HG02571 (cell line): ENCODE data around the gene SNIP1.
"Not testable (repeated sequence)": the region's sequence is repeated elsewhere in the genome, so short reads cannot be mapped to it uniquely, and the experiment has no call there.

Source experiments
- ATAC-seq: cut with Tn5 transposase; IDR thresholded peaks from one replicate; pipeline ENCODE4 v1.9.1; 2021; ENCODE audit warnings: mild to moderate bottlenecking, moderate library complexity; ENCODE audit not compliant: unreplicated experiment

SNIP1 gene

DNA sequence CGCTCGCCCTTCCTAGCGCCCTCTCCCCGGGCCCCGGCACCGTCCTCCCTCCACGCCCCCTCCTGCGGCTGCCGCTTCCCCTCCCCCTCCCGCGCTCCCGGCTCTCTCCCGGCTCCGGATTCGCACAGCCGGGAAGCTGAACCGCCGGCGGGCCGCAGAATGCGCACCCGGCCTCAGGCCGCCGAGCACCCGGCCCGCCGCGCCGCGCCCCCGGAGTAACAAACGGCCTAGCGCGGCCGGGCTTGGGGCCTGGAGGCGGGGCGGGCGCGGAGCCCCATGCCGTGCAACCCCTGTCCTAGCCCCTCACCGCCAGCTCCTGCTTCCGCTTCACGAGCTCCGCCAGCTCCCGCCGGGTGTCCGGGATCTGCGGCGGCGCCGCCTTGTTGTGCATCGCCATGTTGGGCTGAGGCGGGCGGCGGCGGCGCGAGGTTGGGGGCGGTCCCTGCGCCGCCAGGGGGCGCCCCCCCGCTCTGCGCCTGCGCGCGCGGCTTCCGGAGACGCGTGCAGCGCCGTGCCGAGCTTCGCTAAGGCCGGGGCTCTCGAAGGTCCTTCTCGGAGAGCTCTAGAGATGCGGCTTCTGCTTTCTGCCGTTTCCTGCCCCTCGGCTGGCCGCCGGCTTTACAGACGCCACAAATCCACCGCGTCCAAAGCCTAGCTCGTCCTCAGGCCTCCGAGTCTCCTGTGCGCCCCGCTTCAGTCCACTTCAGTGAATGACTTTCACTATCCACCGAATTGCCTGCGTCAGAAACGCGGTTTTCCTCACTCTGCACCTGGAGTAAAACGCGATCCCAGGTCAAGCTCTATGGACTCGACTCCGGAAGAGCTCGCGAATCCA is 39.5 kb downstream of the SNIP1 start, which contains the start of gene MEAF6:
Gene MEAF6, minus strand, starts transcription at position 417 of the 835 bp plus-strand sequence. Its CDS starts 20 bp downstream, at position 397.
- ATAC-seq: peak; percentile 85

DNA sequence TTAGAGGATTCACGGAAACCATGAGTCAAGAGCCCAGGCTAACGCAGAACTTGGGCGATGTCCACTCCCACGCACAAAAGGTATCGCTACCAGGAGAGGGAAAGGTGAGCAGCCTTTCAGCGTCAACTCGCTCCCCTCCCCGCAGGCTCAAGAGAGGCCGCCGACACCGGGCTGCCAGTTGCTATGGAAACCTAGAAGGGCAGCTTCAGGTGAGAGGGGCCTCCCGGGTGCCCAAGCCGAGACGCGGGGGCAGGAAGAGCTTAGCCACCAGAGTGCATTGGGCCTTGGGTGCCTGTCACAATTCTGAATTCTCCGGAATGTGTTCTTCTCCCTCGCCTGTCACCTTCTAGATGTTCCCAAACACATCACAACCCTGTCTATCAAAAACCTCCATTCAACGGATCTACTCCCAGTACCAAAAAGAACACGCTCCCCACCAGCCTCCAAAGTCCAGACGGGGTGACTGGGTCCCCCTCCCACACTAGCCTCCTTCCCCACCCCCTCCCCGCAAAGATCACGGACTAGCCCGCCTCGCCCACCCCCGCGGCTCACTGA is 40.2 kb downstream of the SNIP1 start:
- peak; percentile 29 for ATAC-seq

DNA sequence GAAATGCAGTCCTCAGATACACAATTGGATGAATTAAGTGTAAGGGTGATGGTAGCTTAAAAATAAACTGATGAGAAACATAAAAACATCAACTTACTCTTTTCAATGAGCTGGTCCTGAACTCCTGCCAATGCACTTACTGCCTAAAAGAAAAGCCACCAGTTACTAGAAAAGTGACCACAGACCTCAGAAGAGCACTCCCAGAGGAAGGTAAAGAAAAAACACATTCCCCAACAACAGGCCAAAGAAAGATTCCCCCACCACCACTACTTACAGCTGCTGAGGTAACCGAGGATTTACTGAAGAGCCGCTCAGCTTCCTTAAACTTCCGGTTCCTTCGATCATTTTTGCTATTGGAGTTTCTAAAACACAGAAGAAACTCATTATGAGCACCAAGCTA is 44.9 kb downstream of the SNIP1 start:
- no peak for ATAC-seq

DNA sequence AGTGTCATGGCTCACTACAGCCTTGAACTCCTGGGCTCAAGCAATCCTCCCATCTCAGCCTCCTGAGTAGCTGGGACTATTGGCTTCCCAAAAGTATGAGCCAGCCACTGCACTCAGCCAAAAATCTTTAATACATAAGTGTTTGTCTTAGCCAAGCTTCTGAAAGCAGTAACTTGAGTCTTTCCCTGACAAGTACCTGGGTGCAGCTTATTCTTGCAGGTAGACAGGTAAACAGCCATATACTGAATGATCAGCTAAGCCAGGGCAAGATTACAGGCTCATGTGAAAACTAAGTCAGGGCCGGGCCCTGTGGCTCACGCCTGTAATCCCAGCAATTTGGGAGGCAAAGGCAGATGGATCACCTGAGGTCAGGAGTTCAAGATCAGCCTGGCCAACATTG is 47.4 kb downstream of the SNIP1 start:
- ATAC-seq: no peak

DNA sequence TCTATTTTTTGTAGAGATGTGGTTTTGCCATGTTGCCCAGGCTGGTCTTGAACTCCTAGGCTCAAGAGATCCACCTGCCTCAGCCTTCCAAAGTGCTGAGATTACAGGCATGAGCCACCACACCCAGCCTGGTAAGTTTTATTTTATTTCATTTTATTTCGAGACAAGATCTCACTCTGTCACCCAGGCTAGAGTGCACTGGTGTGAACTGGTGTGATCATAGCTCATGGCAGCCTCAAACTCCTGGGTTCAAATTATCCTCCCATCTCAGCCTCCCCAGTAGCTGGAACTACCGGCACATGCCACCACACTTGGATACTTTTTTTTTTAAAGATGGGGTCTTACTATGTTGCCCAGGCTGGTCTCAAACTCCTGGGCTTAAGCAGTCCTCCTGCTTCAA is 51.3 kb downstream of the SNIP1 start:
- not testable (repeated sequence) for ATAC-seq

DNA sequence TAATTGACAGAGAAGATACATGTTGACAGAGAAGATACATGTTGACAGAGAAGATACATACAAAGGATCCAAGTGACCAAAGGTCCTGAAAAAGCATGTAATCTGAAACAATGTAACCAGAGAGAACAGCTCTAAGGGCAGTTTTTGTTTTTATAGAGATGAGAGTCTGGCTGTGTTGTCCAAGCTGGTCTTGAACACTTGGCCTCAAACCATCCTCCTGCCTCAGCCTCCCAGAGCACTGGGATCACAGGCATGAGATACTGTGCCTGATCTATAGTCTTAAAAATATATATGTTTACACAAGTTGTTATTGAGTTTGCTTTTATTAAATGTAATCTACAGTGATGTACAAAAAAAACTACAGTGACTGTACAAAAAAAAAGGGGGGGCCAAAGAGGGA is 52.0 kb downstream of the SNIP1 start:
- no peak for ATAC-seq

DNA sequence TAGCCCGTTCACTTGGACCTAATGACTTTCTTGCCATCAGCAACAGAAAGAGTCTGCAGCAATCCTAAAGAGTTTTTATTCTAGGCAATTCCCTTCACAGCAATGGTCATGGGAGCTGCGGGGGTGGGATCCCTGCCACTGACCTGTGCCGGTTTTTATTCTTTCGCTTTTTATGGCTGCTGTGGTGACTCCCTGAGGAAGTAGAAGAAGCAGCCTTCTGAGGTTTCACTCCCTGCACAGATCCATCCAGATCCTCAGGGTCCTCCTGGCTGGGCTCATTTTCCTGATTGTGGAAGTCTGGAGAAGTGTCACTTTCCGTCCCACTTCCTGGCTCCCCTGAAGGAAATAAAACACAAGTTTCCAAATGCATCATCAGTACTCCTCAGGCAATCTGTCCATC is 52.4 kb downstream of the SNIP1 start:
- no peak for ATAC-seq

DNA sequence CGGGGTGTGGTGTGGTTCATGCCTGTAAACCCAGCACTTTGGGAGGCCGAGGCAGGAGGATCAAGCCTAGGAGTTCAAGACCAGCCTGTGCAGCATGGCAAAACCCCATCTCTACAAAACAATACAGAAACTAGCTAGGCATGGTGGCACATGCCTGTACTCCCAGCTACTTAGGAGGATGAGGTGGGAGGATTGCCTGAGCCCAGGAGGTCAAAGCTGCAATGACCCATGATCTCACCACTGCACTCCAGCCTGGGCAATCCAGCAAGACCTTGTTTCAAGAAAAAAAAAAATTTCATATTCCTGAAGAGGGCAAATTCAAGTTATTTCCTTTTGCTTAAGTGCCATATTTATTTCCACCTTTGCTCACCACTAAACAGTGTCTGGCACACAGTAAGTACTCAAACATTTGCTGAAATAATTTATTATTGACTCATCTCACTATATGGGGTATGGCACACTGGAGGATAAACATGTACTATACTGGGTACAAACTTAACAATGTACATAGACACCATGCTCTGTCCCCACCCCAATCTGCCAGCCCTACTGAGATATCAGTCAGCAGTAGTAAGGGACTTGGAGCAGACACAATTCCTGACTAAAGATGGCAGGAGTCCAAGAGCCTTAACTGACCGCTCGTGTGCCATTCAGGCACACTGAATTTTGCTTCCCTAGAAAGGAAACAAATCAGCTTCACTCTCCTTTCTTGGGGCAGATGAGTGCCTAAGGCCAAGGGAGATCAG is 55.0 kb downstream of the SNIP1 start:
- no peak for ATAC-seq

DNA sequence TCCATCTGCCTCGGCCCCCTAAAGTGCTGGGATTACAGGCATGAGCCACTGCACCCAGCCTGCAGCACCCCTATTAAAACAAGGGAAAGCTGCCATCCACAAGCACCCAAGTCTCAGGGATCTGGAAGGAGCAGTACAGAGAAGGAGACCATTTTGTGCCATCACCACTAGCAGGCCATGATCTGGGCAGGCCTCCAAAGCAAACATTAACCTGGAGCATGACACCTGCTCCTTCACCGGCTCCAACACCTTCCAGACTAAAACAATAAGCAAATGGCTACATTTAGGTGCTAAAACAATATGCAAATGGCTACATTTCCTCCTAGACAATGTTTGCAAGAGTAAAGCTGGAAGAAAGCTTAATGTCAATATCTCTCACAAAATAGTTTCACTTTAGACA is 56.3 kb downstream of the SNIP1 start:
- ATAC-seq: no peak

DNA sequence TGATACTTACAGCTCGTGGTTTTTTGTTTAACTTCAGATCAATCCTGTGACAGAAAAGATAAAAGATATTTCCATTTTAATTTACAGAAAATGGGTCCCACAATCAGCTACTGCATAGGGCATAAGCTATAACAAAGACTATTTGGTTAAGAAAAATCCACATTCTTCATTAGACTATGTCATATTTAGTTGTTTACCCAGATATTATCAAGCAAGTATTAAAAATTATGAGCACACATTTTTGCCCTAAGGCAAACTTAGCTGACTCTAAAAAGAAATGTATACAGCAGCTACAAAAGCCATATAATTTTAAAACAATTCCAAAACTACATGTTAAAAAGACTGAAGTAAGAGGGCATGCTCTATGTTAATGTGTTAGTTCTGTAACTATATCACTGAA is 58.2 kb downstream of the SNIP1 start:
- ATAC-seq: no peak

DNA sequence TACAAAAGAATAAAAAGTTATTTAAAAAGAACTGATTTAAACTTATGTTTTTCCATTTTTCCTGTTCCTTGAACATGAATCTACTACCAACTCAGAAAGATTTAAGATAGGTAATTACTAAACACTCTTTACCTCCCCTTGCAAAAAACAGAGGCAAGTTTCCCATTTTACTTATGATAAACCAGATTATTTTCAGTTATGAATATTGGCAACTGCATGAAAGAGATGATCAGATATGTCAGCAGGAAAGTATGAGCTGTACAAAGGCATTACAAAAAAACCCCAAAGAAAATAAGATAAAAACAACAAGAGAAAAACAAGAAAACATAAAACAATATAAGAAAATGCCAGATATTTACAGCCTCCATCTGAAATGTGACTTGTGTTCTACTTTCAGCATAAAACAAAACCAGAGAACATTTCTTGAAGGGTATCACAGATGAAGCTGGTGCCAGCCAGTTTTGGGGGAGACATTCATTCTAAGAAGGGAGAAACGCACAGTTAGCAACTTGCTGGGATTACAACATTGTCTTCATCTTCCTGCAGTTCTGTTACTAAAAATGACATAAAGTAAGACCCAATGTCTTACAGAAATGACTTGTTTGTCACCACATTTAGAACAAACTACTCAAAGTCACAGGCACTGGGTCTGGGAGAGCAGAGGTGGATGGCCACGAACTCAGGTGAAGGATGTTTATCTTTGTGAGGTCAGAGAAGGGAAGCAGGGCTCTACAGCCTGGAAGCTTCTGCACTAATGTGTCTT is 60.6 kb downstream of the SNIP1 start:
- ATAC-seq: no peak

DNA sequence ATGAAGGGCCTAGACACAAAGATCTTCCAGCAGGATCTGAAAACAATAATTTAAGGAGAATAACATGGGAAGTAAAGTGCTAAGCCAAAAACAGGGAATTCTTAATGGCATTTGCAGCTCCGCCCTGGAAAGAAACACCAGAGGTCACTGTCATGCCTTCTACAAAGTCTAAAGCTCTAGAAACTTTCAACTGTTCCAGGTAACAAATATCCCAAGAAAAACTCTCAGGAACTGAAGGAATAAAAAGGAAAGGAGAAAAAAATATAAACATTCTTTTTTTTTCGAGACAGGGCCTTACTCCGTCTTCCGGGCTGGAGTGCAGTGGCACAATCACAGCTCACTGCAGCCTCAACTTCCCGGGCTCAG is 66.5 kb downstream of the SNIP1 start:
- no peak for ATAC-seq

DNA sequence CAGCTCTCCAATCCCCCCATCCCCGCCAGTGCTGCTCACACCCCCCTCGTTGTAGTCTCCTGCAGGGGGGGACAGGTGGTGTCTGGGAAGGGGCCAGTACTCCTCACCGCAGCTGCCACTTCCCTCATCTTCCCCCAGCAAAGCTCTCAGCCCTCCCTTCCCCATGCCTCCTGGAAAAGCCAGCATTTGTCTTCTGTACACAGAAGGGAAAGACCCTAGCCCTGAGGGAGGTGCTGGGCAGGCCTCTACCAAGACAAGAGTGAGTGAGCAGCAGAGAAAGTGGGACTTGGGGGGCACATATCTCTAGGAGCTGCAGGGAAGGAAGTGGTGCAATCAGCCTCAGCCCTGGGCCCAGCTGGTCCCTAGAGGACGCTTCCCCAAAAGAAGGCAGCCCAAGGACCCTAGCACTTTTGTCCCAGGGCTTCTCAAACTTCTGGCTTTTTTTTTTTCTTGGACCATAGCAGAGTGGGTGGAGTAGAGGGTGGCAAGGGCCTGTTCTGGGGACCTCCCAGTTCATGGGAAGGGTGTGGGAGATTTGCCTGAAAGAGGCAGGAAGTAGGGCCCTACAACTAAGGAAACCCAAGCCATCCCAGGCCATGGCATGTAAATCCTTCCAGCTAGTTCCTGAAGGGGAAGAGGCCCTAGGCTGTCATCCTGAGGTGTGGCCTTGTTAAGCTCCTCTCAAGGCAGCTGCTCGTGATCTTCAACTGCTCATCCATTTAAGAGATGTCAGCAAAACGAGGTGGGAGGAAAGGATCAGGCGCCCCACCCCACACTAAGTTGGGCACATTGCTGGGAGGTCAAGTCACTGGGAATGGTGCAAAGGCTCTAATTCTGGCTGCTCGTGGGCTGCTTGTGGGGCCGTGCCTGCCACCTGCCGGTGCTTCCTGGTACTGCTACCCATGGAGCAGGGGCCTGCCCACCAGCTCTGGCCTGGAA is 67.1 kb downstream of the SNIP1 start:
- ATAC-seq: no peak

DNA sequence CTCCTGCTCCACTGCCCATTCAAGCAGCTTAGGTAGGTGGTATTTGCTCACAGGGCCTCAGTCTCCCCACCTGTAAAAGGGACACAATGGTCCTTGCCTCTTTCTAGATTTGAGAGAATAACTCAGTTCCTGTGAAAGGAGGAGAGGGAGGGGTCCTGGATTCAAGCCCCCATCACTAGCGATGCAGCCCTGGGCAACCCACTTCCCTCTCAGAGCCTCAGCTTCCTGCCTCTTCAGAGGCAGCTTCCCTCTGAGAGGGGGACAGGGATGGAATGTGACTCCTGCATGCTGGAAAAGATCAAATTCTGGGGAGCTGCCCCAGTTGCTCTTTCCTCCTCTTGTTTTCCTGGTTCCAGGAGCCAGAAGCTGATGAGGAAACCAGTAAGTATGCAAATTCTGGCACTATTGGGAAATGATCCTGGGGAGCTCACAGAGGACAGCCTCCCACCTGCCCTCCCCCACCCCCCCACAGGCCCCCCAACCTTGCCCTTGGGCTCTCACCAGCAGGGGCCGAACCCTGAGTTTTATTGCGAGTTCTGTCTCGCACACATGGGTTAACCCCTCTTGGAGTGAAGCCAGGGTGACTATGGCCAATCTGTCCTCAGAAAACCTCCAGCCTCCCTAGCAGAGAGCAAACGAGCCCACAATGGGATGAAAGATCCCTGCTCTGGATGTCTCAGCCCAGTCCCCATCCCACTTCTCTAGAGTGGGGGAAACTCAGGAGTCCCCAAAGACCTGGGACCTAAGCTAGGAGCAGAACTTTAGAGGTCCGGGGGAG is 68.0 kb downstream of the SNIP1 start:
- ATAC-seq: no peak
